HEK293T (cell line): Measurements from ENCODE around the gene THTPA.

Experiments
- BHLHE40 ChIP-seq: fragments of 450-650 bp; IDR thresholded peaks from 2 replicates; pipeline ENCODE4 v1.6.1; 2016; ENCODE audit warnings: mild to moderate bottlenecking, moderate library complexity, borderline replicate concordance
- HDGF ChIP-seq: fragments of 450-650 bp; IDR thresholded peaks from 2 replicates; pipeline ENCODE4 v1.6.1; 2017; ENCODE audit warnings: antibody characterized with exemption, borderline replicate concordance
- LEF1 ChIP-seq: fragments of 450-650 bp; IDR thresholded peaks from 2 replicates; pipeline ENCODE4 v1.6.1; 2017; ENCODE audit warnings: mild to moderate bottlenecking, borderline replicate concordance
- SUZ12 ChIP-seq: fragments of 450-650 bp; IDR thresholded peaks from 2 replicates; pipeline ENCODE4 v1.6.1; 2016; ENCODE audit warnings: mild to moderate bottlenecking

DNA sequence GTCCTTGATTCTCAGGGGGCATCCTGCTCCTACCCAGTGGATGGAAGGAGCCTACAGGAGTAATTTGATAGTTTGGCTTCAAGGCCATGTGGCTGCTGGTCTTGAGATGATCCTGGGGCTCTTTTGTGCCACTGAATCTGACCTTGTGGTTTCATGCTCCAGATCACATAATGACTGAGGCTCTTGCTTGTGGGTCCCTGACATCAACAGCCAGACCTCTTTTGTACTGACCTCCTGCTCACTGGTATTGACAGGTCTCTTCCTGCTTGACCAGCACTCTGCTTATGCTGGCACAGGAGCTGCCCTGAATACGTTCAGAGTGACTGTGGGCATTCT, 45.7 kb downstream of the THTPA start:
- no peak for TF ChIP-seq BHLHE40
- no peak for TF ChIP-seq HDGF
- TF ChIP-seq LEF1, result no peak
- no peak for TF ChIP-seq SUZ12
